IMR-90 (cell line): ENCODE measurements around the gene SYT2. TPM values are rescaled to one million over a fixed set of nuclear protein-coding genes. Genes with fewer than 3 reads are reported as not detected.
A peak's percentile ranks its signal among the peaks of the same experiment; 100 is the strongest.

Experiments used
- ATAC-seq: fragments of 200-7000 bp; cut with Tn5 transposase; 2 replicates; pipeline ENCODE4 v1.9.1; 2020; ENCODE audit warnings: low read depth, mild to moderate bottlenecking, moderate library complexity
- BruUV-seq: library from RNA; stranded (reverse); fragments of 400-500 nt; replicated peaks from 2 replicates; lab custom pipeline; 2021; lab: Mats Ljungman, UMichigan
- CTCF ChIA-PET: fragments of 300-600 bp; formaldehyde crosslinking; extraction: SDS; loops from one replicate; lab custom pipeline; 2021; ENCODE audit warnings: antibody characterized with exemption; lab: Yijun Ruan, JAX
- POLR2A ChIA-PET: fragments of 300-600 bp; sonication (Branson Sonifier 250); formaldehyde crosslinking; loops from one replicate; lab custom pipeline; 2022; ENCODE audit warnings: antibody characterized with exemption; ENCODE audit not compliant: unreplicated experiment; lab: Charles Lee
- DNase-seq: peaks from one replicate; pipeline ENCODE4 v3.0.0; 2013
- H2AFZ ChIP-seq: replicated peaks from 2 replicates; pipeline ENCODE3; 2013; ENCODE audit warnings: low read length, mild to moderate bottlenecking; ENCODE audit not compliant: poor library complexity
- H2AK5ac ChIP-seq: 2 replicates; pipeline ENCODE4 v1.6.1; 2013; ENCODE audit warnings: low read depth, low read length, inconsistent platforms
- H2AK9ac ChIP-seq: replicated peaks from 2 replicates; pipeline ENCODE3; 2013; ENCODE audit warnings: mild to moderate bottlenecking, low read depth, low read length, moderate library complexity; ENCODE audit not compliant: poor library complexity
- H2BK120ac ChIP-seq: 2 replicates; pipeline ENCODE4 v1.6.1; 2013; ENCODE audit warnings: low read depth, low read length, inconsistent platforms
- H2BK15ac ChIP-seq: 3 replicates; pipeline ENCODE4 v1.6.1; 2013; ENCODE audit warnings: low read depth, low read length, inconsistent platforms
- H2BK20ac ChIP-seq: 2 replicates; pipeline ENCODE4 v1.6.1; 2013; ENCODE audit warnings: low read depth, mild to moderate bottlenecking, inconsistent platforms, low read length, moderate library complexity
- H2BK5ac ChIP-seq: 2 replicates; pipeline ENCODE4 v1.6.1; 2013; ENCODE audit warnings: mild to moderate bottlenecking, low read depth, low read length, inconsistent platforms; ENCODE audit not compliant: poor library complexity, severe bottlenecking
- H3K14ac ChIP-seq: replicated peaks from 2 replicates; pipeline ENCODE4 v1.6.1; 2013; ENCODE audit warnings: low read depth, low read length, inconsistent platforms
- H3K18ac ChIP-seq: 2 replicates; pipeline ENCODE4 v1.6.1; 2013; ENCODE audit warnings: low read depth, low read length, control low read depth
- H3K23ac ChIP-seq: 2 replicates; pipeline ENCODE4 v1.6.1; 2013; ENCODE audit warnings: low read depth, low read length, inconsistent platforms
- H3K27ac ChIP-seq: 2 replicates; pipeline ENCODE4 v1.5.1; 2013; ENCODE audit warnings: mild to moderate bottlenecking, control low read depth, low read length; ENCODE audit not compliant: insufficient read depth
- H3K27me3 ChIP-seq: 2 replicates; pipeline ENCODE4 v1.6.1; 2013; ENCODE audit warnings: low read length; ENCODE audit not compliant: control insufficient read depth, insufficient read depth
- H3K36me3 ChIP-seq: 2 replicates; pipeline ENCODE4 v1.6.1; 2013; ENCODE audit warnings: low read length, mixed read lengths; ENCODE audit not compliant: control insufficient read depth, insufficient read depth
- H3K4ac ChIP-seq: 2 replicates; pipeline ENCODE4 v1.6.1; 2013; ENCODE audit warnings: low read depth, low read length, inconsistent platforms
- H3K4me1 ChIP-seq: 2 replicates; pipeline ENCODE4 v1.6.1; 2013; ENCODE audit warnings: low read length, mixed read lengths; ENCODE audit not compliant: control insufficient read depth, insufficient read depth
- H3K4me2 ChIP-seq: 2 replicates; pipeline ENCODE4 v1.6.1; 2013; ENCODE audit warnings: low read depth, mild to moderate bottlenecking, control low read depth, low read length, moderate library complexity
- H3K4me3 ChIP-seq: 2 replicates; pipeline ENCODE4 v1.5.1; 2013; ENCODE audit warnings: low read depth, mild to moderate bottlenecking, control low read depth, low read length, moderate library complexity; ENCODE audit not compliant: insufficient read depth
- H3K56ac ChIP-seq: 2 replicates; pipeline ENCODE4 v1.6.1; 2013; ENCODE audit warnings: low read length, inconsistent platforms; ENCODE audit not compliant: insufficient read depth; ENCODE audit errors: extremely low read depth
- H3K79me1 ChIP-seq, 2 experiments: 2 replicates each; pipeline ENCODE4 v1.6.1; 2013; ENCODE audit warnings: low read length in 2 of 2, inconsistent platforms in 1 of 2, low read depth in 1 of 2
- H3K9ac ChIP-seq: 2 replicates; pipeline ENCODE4 v1.6.1; 2013; ENCODE audit warnings: low read depth, low read length, control low read depth
- H3K9me1 ChIP-seq: 2 replicates; pipeline ENCODE4 v1.6.1; 2013; ENCODE audit warnings: low read length, inconsistent platforms; ENCODE audit not compliant: insufficient read depth
- H3K9me3 ChIP-seq: 2 replicates; pipeline ENCODE4 v1.6.1; 2013; ENCODE audit warnings: low read length; ENCODE audit not compliant: control insufficient read depth, insufficient read depth
- H4K20me1 ChIP-seq: 2 replicates; pipeline ENCODE4 v1.6.1; 2013; ENCODE audit warnings: low read length, inconsistent platforms; ENCODE audit not compliant: insufficient read depth
- H4K5ac ChIP-seq: 2 replicates; pipeline ENCODE4 v1.6.1; 2013; ENCODE audit warnings: mild to moderate bottlenecking, low read depth, low read length, control low read depth
- H4K8ac ChIP-seq, 2 experiments: 2 replicates each; pipeline ENCODE4 v1.6.1; 2013; ENCODE audit warnings: low read depth in 2 of 2, low read length in 2 of 2, control low read depth in 1 of 2, inconsistent platforms in 1 of 2
- H4K91ac ChIP-seq: 2 replicates; pipeline ENCODE4 v1.6.1; 2013; ENCODE audit warnings: low read depth, low read length, inconsistent platforms; ENCODE audit not compliant: insufficient read depth
- CEBPB ChIP-seq: IDR thresholded peaks from 2 replicates; pipeline ENCODE4 v1.6.1; 2012; ENCODE audit warnings: low read depth, low read length, improper control_type of control experiment
- CHD1 ChIP-seq: IDR thresholded peaks from 2 replicates; pipeline ENCODE4 v1.6.1; 2012; ENCODE audit warnings: low read depth, low read length, improper control_type of control experiment
- MAFK ChIP-seq: IDR thresholded peaks from 2 replicates; pipeline ENCODE4 v1.6.1; 2012; ENCODE audit warnings: low read depth, low read length, improper control_type of control experiment
- POLR2A ChIP-seq: IDR thresholded peaks from 2 replicates; pipeline ENCODE4 v1.6.1; 2012; ENCODE audit warnings: mild to moderate bottlenecking, low read depth, low read length
- RCOR1 ChIP-seq: IDR thresholded peaks from 2 replicates; pipeline ENCODE4 v1.6.1; 2012; ENCODE audit warnings: mild to moderate bottlenecking, low read length, improper control_type of control experiment; ENCODE audit not compliant: insufficient replicate concordance
- SMC3 ChIP-seq: fragments of 150-350 bp; IDR thresholded peaks from 2 replicates; pipeline ENCODE4 v1.6.1; 2016; ENCODE audit warnings: low read depth, mild to moderate bottlenecking, antibody characterized with exemption, low read length, moderate library complexity
- WGBS, 2 experiments: methylation state at CpG; one replicate each; pipeline versions ENCODE4 v1.1.5 to v1.1.7; 2013; ENCODE audit warnings: missing lambda C conversion rate in 2 of 2; ENCODE audit not compliant: insufficient read length in 1 of 2; ENCODE audit errors: extremely low coverage in 2 of 2; 5-methylcytosine and 5-hydroxymethylcytosine counted together
- dilution Hi-C: fragments of 300-500 bp; cut with HindIII; formaldehyde crosslinking; loops from one replicate; pipeline ENCODE4 v1.14.3; 2018; ENCODE audit warnings: low sequenced_read_pairs; ENCODE audit not compliant: unreplicated experiment
- in situ Hi-C: fragments of 300-500 bp; cut with MboI; formaldehyde crosslinking; loops from 3 replicates; pipeline ENCODE4 v1.14.3; 2019; ENCODE audit warnings: low sequenced_read_pairs, inconsistent platforms, mixed read lengths
- intact Hi-C: fragments of 100-400 bp; cut with micrococcal nuclease; formaldehyde crosslinking; loops from 2 replicates; pipeline ENCODE4 v1.10.0; 2022
- polyA plus RNA-seq, 3 experiments: library from polyadenylated mRNA; depleted of rRNA; stranded (reverse); fragments of >200 nt; gene quantifications; 2 replicates each; pipeline ENCODE4 v1.2.3, GENCODE V29; 2012; ENCODE audit warnings: low replicate concordance in 1 of 3
- total RNA-seq: library from RNA; depleted of rRNA; stranded (reverse); fragments of >200 nt; gene quantifications from 2 replicates; pipeline ENCODE4 v1.2.3, GENCODE V29; 2012

Gene SYT2
- total and polyA plus RNA-seq, 2 of the 4 experiments (the other 2 are of a cell fraction) = under 0.01 TPM

DNA sequence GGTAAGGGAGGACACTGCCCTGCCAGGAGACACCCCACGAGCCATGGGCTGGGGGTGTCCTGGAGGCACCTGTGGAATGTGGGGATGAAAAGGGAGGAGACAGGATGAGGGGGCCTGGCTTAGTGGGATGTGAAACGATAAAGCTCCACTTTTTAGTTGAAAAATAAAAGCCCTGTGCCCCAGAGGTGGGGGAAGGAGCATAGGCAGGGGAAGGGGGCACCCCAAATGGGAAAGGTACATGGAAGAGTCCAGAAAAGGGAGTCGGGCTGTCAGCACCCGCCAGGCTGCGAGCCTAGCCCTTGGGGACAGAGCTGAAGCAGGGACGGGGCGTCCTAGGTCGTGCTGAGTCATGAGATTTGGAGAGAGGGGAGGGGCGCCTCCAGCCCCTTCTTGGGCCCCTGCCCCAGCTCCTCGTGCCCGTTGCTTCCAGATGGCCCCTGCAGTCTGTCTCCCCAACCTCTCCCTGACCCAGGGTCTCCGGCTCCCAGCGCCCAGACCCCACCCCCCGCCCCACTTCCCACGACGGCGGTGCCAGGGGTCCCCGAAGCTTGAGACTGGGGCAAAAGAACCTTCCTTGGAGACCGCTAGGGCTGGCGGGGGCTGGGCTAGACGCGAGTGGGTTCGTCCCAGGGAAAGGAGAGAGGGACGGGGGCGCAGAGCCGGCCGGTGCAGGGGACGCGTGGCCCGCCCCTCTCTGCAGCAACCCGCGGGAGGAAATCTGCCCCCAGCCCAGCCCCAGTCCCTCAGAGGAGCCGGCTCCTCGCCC, 795 bp downstream of the SYT2 start:
- H3K4me2 ChIP-seq = peak overlapping the region; percentile 87; the same call in 1 of the 2 replicates
- H2AK5ac ChIP-seq = no peak overlapping the region
- peaks cover 84% of the 10 kb centered on the region for H3K27me3 ChIP-seq
- no peak overlapping the region for H2BK5ac ChIP-seq
- no peak overlapping the region for H2BK15ac ChIP-seq
- ATAC-seq = no peak
- H3K79me1 ChIP-seq = no peaks in the 10 kb centered on the region
- no peak overlapping the region for H4K8ac ChIP-seq
- no peak overlapping the region for H2BK120ac ChIP-seq
- H4K20me1 ChIP-seq = no peaks in the 10 kb centered on the region; the same call in 1 of the 2 replicates
- no peak overlapping the region for H4K91ac ChIP-seq
- no peak overlapping the region for H3K56ac ChIP-seq
- TF ChIP-seq SMC3 (no peak), MAFK (peak; percentile 53), POLR2A (no peak), RCOR1 (no peak), CEBPB (no peak), CHD1 (no peak)
- H3K9me3 ChIP-seq = no peaks in the 10 kb centered on the region
- H3K9ac ChIP-seq = no peak overlapping the region
- WGBS, 2 experiments = 14% methylated on average over 7 of the region's 34 CpGs; no CpG with 5 or more reads in 1 of the 2 experiments
- in situ Hi-C loops (loop anchor here (5.0 to 10.0 kb wide), 3 partner anchors 215 to 522 kb away; no protein-coding TSS in a partner anchor), dilution Hi-C loops (no loop called here), intact Hi-C loops (no loop called here)
- peaks cover 4% of the 10 kb centered on the region; the same call in 1 of the 2 replicates for H3K4me1 ChIP-seq
- no peaks in the 10 kb centered on the region for H3K36me3 ChIP-seq
- DNase-seq = no peak
- H3K27ac ChIP-seq = no peak overlapping the region
- no peak overlapping the region for H3K18ac ChIP-seq
- BruUV-seq = no TSS peak
- no peak overlapping the region; the same call in 1 of the 2 replicates for H3K4me3 ChIP-seq
- H4K5ac ChIP-seq = no peak overlapping the region
- H3K14ac ChIP-seq = no peak overlapping the region
- H2AFZ ChIP-seq = no peak overlapping the region
- CTCF ChIA-PET = no interaction called here
- POLR2A ChIA-PET = no interaction called here
- H2BK20ac ChIP-seq = no peak overlapping the region
- no peak overlapping the region for H2AK9ac ChIP-seq
- H3K23ac ChIP-seq = no peak overlapping the region
- H3K9me1 ChIP-seq = no peaks in the 10 kb centered on the region
- no peak overlapping the region for H3K4ac ChIP-seq
